Left cardiac atrium (tissue), 4 donors: ENCODE results near the gene TOMM7. TPM values are rescaled to one million over a fixed set of nuclear protein-coding genes. Genes with fewer than 3 reads are reported as not detected.
A peak's percentile ranks its signal among the peaks of the same experiment; 100 is the strongest.
"Not testable (repeated sequence)": the region's sequence is repeated elsewhere in the genome, so short reads cannot be mapped to it uniquely, and the experiment has no call there.

ENCODE experiments used
- ATAC-seq, 2 donors: fragments of 200-7000 bp; cut with Tn5 transposase; one replicate each; pipeline ENCODE4 v1.9.1; 2020; ENCODE audit warnings: mild to moderate bottlenecking in 2 of 2, moderate library complexity in 2 of 2
- DNase-seq: peaks from one replicate; pipeline ENCODE4 v3.0.0-alpha.2; 2020
- intact Hi-C, 2 donors: fragments of 100-400 bp; cut with DNase I; formaldehyde crosslinking; loops; one replicate each; pipeline versions ENCODE4 v1.14.1 to v1.15.1; 2022 to 2023
- total RNA-seq, 2 donors: library from RNA; stranded (reverse); fragmentation: NEBNext Ultra II Directional; extraction: Animal tissue kit (Norgen Biotek cat#: 25700); gene quantifications; one replicate each; pipeline ENCODE4 v1.2.1, GENCODE V29; 2021
- donor health status: DM: no; HTN: yes; CAD: no.
- donor health status: DM: no; HTN: yes; CAD: no; lungs with severe emphysema.
- donor health status: DM: yes; HTN: yes; CAD: no.
- donor health status: Dilated cardiomyopathy.

Gene TOMM7
- total RNA-seq, 2 donors from 2014 or later: 365 to 444 TPM

DNA sequence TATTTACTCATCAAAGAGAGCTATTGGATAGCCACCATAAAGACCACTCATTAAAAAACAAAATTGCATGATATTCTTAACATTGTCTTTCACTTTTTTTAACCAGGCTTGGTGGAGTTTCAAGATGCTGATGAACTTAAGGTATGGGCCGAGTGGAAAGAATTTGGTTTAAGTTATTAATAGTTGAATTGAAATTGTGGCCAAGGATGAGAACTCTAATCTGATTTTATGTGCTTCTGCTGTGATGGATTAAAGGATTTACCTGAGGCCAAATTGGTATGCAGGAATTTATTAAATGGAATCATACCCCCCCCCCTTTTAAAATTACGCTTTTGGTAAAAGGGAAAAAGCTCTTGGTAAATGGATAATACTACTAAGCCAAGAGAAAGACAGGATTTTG, 33.8 kb upstream of the TOMM7 start:
- intact Hi-C loops: loop anchor here in 1 of 2 donors (10.0 kb wide), 3 partner anchors 98 to 198 kb away; partner anchors contain the start of gene HYCC1

DNA sequence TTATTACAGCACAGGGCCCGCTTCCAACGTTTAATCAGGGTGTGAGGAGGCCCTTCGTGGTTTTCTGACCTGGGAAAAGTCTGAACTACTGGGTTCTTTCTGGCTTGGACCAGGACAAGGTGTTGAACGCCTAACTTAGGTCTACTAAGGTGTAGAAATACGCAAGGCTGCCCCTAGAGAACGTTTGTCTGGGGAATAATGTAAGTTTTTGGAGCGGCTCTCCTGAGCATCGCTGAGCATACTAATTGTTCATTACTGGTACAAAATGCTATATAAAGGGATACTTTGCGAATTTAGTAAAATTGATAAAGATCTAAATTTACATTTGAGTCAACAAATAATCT, 32.4 kb upstream of the TOMM7 start:
- no peak for DNase-seq
- ATAC-seq: no peak
- intact Hi-C loops: loop anchor here in 1 of 2 donors (10.0 kb wide), 3 partner anchors 100 to 200 kb away; partner anchors contain the start of gene HYCC1

More for the DNA sequence above, 33.8 kb upstream of the TOMM7 start:
- no peak for DNase-seq
- no peak for ATAC-seq

DNA sequence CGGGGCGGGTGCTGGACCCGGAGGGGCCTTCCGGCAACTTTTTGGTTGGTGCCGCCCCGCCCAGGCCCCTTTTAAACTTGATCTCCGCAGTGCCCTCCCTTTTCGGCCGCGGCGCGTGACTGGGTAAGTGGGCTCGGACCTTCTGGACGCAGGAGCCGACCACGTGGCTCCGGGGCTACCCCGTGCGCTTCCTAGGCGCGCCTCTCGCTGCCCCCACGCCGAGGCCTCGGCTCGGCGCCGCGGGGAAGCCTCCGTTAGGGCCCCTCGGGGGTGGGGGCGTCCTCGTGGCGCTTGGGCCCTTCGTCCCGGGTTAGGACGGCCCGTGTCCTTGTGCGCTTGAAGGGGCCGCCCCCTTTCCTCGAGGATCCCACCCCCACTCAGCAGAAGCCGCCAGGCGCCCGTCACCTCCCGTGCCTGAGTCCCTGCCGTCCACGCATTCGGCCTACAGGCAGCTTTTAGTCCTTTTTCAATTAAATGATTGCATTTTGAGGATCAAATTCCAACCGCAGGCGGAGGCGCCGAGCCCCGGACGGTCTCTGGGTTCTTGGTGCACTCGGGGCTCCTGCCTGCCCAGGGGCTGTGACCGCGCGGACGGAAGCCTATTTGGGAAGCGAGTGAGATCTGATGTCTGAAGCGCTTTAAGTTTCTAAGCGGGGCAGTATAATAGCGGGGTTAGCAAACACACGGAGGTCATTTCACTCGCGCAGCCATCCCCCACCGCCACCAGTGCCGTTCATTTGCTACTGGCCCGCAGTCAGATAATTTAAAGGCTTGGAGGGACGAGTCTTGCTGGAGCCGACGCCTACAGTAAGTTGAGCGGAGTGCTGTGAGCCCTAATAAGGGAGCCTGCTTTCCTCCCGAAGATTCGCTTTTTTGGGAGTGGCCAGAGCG, 31.8 kb upstream of the TOMM7 start:
- ATAC-seq: peak; percentile 92 to 94
- intact Hi-C loops: loop anchor here in 1 of 2 donors (10.0 kb wide), 3 partner anchors 100 to 200 kb away; partner anchors contain the start of gene HYCC1

DNA sequence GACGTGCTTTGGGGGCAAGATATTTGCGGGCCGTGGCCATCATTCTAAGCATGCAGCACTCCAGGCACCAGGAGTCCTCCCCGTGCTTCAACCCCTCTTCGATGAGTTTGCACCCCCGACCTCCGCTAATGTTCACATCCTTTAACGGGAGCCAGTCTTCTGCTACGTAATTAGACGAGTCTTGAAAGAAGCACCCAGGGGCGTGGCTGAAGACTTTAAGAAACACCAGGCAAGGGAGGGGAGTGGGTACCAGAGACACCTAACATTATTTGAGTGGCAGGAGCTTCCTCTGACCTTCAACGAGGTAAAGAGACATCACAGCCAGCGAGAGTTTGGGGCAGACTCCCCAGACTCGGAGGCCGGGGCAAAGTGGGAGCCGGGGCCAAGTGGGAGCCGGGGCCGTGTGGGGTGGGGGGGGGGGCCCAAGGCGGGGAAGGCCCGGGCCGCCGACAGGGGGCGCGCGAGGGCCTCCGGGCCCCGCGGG, 31.1 kb upstream of the TOMM7 start:
- intact Hi-C loops: loop anchor here in 1 of 2 donors (10.0 kb wide), 3 partner anchors 101 to 201 kb away; partner anchors contain the start of gene HYCC1
- peak; percentile 1 to 10 for ATAC-seq
- DNase-seq: peak; percentile 53

More for the DNA sequence above, 31.8 kb upstream of the TOMM7 start:
- peak; percentile 95 for DNase-seq

DNA sequence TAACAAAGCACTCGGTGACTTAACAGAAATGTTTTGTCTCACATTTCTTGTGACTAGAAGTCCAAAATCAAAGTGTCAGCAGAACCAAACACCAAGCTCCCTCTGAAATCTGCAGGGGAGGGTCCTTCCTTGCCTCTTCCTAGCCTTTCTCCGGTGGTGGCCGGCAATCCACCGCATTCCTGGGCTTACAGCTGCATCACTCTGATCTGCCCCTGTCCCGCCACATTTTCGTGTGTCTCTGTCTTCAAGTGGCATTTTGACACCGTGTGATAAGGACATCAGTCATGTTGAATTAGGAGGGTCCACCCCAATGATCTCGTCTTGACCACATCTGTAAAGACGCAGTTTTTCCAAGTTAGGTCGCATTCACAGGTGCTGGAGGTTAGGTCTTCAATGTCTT, 30.5 kb upstream of the TOMM7 start:
- DNase-seq: no peak
- intact Hi-C loops: loop anchor here in 1 of 2 donors (10.0 kb wide), 3 partner anchors 102 to 202 kb away; partner anchors contain the start of gene HYCC1
- ATAC-seq: no peak

DNA sequence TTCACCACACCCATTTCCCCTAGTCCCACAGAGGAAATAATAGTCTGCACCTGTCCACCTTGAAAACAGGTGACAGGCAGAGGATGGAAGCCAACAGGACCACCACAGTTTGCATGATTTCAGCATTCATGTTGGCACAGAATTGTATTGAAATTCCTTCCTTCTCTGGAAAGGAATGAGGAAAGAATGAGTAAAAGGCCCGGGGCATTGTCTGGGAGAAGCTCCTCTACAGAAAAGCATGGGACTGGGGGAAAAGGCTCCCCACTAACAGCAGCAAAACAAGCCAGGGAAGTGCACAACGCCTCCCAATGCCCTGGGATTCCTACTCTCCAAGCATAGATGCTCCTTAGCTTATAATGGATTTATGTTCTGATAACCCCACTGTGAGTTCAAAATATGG, 28.5 kb upstream of the TOMM7 start:
- DNase-seq: no peak
- no peak for ATAC-seq
- intact Hi-C loops: loop anchor here in 1 of 2 donors (10.0 kb wide), 3 partner anchors 104 to 204 kb away; partner anchors contain the start of gene HYCC1

DNA sequence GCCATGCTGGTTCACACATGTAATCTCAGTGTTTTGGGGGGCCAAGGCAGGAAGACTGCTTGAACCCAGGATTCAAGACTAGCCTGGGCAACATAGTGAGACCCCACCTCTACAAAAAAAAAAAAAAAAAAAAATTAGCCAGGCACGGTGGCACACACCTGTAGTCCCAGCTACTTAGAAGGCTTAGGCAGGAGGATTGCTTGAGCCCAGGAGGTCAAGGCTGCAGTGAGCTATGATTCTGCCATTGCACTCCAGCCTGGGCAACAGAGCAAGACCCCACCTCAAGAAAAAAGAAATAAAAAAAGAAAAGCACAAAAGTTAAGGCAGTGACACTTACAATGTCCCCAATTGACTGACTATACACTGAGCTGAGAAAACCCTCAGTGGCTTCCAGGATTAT, 27.7 kb upstream of the TOMM7 start:
- intact Hi-C loops: loop anchor here in 1 of 2 donors (10.0 kb wide), 3 partner anchors 104 to 204 kb away; partner anchors contain the start of gene HYCC1
- ATAC-seq, DNase-seq: not testable (repeated sequence)

DNA sequence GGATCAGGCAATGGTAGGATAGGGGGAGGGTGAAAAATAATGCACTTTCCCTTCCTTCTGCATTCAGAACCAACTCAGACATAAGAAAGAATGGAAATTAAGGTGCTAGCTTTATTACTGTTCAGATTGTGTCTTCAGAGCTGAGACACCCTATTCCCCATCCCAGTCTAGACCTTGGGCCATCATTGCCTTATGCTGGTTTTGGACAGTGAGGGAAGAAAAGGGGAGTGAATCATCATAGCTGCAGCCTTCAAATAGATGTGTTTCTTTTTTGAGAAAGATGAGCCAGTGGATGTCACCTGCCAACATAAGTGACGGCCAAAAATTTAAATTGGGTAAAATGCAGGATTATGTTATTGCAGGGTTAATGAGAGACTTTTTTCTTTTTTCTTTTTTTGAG, 27.0 kb upstream of the TOMM7 start:
- intact Hi-C loops: loop anchor here in 1 of 2 donors (10.0 kb wide), 3 partner anchors 105 to 205 kb away; partner anchors contain the start of gene HYCC1
- ATAC-seq (no peak), DNase-seq (no peak)

DNA sequence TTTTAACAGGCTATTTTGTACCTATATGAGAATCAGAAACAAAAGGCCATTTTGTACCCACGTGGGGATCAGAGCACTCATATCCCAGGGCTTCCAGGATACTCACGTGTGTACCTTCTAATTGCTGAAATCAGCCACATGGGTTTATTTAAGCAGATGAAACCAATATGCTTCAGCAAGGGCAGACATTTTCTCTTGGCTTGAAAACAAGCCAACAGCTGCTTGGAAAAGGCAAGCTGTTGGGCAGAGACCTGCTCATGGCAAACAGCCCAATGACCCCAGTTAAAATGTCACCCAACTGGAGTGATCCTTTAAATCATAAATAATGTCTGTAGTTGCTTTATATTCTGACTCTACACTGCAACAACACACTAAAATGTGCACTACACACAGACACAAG, 26.5 kb upstream of the TOMM7 start:
- no peak for ATAC-seq
- intact Hi-C loops: no loop called here
- DNase-seq: no peak

DNA sequence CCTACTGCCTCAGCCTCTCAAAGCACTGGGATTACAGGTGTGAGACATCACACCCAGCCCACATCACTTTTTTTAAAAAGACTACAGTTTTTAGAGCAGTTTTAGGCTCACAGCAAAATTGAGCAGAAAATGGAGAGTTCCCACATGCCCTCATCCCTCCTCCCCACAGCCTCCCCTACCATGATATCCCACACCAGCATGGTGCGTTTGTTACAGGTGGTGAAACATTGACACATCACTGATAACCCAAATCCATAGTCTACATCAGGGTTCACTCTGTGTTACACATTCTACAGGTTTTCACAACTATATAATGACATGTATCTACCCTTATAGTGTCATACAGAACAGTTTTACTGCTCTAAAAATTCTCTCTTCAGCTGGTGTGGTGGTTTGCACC, 24.3 kb upstream of the TOMM7 start:
- intact Hi-C loops: no loop called here
- ATAC-seq (no peak), DNase-seq (no peak)

DNA sequence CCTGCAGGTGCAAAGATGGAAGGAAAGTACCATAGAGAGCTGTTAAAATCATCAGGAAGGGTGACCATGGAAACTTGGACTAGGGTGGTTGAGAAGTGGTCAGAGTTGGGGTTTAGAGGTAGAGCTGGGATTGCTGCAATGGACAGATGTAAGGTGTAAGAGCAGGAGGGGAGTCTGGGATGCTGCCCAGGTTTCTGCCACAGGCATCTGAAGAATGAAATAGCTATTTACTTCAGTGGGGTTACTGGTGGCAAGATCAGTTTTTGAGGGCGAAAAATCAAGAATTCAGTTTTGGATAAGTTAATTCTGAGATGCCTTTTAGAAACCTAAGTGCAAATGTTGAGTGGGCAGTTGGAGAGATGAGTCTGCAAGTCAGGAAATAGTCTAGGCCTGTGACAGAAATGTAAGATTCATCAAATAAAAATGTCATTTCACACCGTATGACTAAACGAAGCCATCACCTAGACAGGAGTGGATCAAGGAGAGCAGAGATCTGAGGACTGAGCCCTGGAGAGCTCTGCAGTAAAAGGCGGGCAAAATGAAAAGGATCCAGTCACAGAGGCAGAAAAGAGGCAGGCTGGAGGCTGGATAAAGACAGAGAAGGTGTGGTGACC, 22.7 kb upstream of the TOMM7 start:
- intact Hi-C loops: no loop called here
- no peak for DNase-seq
- no peak for ATAC-seq

DNA sequence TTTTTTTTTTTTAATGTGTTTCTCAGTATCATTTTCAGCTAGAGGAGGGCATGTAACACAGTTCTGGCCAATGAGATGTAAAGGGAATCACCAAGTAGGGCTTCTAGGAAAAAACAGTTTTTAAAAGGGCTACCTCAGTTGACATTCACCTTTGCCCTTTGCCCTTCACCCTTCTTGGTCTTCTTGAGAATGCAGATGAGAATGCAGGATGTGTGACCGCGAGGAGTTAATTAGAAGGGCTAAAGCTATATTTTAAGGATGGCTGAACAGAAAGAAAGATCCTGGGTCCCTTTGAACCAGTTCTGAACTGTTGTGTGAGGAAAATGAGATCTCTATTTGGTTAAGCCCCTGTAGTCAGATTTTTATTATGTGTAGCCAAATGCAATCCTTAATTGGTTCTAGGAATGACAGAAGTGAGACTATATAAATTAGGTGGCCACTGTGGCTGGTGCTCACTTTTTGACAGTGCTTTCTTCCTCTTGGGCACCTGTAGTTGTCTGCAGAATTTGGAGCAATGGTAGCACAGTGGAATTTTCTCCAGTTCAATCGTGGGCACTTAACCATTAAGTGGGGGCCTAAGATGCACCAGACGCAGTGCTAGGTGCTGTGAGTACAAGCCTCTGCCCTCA, 21.1 kb upstream of the TOMM7 start:
- ATAC-seq (no peak), DNase-seq (no peak)
- intact Hi-C loops: no loop called here

DNA sequence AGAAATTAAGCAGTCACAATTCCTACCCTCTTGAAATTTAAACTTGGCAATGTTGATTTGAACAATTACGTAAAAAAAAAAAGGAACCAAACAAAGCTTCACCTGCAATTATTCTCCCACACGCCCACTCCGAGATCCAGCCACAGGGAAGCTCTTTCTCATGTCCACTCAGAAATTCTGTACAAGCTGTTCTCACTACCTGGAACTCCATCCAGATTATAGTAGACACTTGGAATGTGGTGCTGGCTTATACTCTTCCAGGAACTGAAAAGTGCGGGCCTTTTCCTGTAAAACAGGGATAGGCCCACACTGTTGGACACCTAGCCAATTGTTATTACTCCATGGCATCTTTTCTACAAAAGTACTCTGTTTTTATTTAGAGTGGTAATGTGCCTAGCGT, 20.3 kb upstream of the TOMM7 start:
- intact Hi-C loops: no loop called here
- ATAC-seq (peak; percentile 21 to 35), DNase-seq (no peak)

DNA sequence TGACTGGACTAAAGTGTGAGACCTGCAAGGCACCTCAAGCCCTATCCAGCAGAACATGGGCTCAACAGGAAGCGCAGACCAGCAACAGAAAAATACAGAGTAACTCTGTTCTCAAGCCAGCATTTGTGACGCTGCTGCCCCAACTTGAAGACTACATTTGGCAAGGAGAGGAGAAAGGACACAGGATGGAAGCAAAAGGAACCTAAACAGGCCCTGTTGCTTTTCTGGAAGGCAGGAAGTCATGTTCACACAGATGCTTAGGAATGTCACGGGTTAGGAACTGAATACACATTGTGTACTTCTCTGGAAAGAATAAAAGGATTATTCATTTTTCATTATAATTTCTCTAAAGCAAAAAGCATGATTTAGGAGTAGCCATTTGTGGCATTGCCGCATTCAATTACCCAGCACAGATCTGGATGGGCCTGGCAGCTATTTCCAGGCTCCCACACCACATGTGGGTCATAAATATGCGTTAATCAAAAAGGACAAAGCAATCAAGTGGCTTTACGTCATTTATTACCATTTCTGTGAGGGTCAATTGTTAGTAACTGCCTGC, 19.8 kb upstream of the TOMM7 start:
- peak; percentile 33 for DNase-seq
- peak; percentile 25 to 41 for ATAC-seq
- intact Hi-C loops: no loop called here

DNA sequence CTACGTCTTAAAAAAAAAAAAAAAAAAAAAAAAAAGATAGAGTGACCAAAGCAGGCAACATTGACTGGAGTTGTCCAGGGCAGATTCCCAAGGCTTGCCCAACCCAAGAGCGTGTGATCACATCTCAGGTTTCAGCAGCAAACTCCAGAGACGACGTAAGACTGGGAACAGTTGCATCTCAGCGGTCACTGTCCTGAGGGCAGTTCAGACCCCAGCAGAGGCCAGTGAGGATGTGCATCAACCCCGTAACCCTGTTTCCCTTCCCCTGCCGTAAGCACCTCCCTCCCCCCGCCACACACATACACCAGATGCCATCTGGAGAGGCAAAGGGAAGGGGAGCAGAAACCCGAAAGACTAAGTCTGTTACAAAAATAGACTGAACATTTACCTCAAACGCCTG, 19.3 kb upstream of the TOMM7 start:
- peak in 1 of 2 donors; percentile 61 for ATAC-seq
- intact Hi-C loops: no loop called here
- DNase-seq: no peak

DNA sequence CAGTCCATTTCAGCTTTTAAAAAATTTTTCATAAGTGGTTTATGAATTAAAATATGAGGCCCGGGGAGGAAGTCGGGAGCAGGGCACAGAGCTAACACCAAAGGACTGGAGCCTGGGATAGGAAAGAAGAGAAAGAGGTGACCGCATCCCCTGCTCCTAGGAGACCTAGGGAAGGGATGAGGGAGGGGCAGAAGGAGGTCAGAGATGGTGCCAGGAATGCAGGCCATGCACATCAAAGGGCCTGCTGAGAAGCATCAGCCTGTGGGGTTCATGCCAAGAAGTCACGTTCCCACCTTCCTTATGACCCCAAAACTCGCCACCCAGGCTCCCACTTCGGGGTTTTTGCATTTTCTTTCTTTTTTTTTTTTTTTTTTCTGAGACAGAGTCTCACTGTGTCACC, 14.7 kb upstream of the TOMM7 start:
- intact Hi-C loops: no loop called here
- ATAC-seq (no peak), DNase-seq (no peak)

DNA sequence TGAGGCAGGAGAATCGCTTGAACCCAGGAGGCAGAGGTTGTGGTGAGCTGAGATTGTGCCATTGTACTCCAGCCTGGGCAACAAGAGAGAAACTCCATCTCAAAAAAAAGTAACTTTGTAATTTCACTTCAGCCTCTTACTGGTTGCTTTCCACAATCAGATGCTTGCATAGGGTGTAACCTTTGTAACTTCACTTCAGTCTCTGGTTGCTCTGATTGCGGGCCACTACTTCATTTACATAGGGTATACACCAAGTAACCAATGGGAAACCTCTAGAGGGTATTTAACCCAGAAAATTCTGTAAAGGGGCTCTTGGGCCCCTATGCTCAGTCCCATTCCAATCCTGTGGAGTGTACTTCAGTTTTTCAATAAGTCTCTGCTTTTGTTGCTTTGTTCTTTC, 13.9 kb upstream of the TOMM7 start:
- DNase-seq, intact Hi-C loops, ATAC-seq: not testable (repeated sequence)

DNA sequence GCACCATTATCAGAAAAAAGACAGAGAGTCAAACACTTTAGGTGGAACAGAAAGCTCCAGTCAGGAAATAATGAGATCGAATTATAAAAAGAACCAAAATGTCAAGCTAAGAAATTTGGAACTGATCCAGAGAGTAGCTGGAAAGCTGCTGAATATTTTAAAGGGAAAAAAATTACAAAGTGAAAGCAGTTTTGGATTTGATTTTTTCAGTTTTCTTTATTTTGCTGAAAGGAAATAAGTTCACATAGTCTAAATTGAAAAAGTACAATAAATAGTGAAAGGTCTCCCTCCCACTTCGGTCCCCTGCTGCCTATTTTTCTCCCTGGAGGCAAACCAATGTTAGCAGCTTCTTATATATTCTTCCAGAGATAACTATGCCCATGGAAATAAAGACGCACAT, 11.3 kb upstream of the TOMM7 start:
- no peak for ATAC-seq
- no peak for DNase-seq
- intact Hi-C loops: no loop called here
